ENCODE data around the gene NQO1. TPM values are rescaled to one million over a fixed set of nuclear protein-coding genes. Genes with fewer than 3 reads are reported as not detected.

NQO1 gene
- total RNA-seq, 3 donors from 2014 or later, result 116 to 188 (median 133) TPM

GRCh38 chr16:69725480-69726312, 664 bp downstream of the NQO1 start:
- no peaks in the 10 kb centered on the region for H3K27me3 ChIP-seq
- H3K4me1 ChIP-seq, result peaks cover 0 to 6% of the 10 kb centered on the region in 2 donors
- H3K27ac ChIP-seq, result peak overlapping the region; percentile 86 to 89
- peak overlapping the region; percentile 50 to 75 (median 60) for H3K4me3 ChIP-seq
- H3K36me3 ChIP-seq, result no peaks in the 10 kb centered on the region
- H3K9me3 ChIP-seq, result no peaks in the 10 kb centered on the region
- no peak for DNase-seq (ENCODE audit: low spot score in 2 of 2)
- TF ChIP-seq, protein P1, sequence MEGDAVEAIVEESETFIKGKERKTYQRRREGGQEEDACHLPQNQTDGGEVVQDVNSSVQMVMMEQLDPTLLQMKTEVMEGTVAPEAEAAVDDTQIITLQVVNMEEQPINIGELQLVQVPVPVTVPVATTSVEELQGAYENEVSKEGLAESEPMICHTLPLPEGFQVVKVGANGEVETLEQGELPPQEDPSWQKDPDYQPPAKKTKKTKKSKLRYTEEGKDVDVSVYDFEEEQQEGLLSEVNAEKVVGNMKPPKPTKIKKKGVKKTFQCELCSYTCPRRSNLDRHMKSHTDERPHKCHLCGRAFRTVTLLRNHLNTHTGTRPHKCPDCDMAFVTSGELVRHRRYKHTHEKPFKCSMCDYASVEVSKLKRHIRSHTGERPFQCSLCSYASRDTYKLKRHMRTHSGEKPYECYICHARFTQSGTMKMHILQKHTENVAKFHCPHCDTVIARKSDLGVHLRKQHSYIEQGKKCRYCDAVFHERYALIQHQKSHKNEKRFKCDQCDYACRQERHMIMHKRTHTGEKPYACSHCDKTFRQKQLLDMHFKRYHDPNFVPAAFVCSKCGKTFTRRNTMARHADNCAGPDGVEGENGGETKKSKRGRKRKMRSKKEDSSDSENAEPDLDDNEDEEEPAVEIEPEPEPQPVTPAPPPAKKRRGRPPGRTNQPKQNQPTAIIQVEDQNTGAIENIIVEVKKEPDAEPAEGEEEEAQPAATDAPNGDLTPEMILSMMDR (IDR thresholded peaks at IDR 0.05), result no peak
- TF ChIP-seq POLR2A (IDR thresholded peaks at IDR 0.05) (no peak), POLR2AphosphoS5 (IDR thresholded peaks at IDR 0.05) (no peak)
- intact Hi-C loops (cut with DNase I; ENCODE audit: low total_unique reads), result loop anchor here (2.0 kb wide), 1 partner anchor 15 kb away; no protein-coding TSS in a partner anchor

DNA sequence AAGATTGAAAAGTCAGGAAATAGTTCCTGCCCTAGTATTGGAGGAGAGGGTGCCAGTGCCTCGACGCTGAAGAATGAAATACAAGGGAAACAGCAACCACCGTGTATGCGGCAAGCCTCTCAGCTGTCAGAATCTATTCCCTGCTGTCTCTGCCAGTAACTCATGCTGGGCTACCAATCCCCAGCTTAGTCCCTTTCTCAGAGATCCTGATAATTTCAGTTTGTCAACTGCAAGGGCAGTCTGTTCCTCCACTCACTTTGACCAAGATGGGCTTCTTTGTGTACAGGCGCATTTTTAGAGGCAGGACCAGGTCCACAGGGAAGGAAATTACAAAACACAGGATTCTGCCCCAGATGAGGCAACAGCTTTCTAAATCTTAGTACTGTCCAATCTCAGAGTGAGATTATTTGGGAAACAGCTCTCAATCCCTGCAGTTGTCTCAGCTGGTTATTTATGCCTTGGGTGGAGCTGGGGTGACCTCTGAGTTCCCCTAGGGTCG, 1.3 kb downstream of the NQO1 start:
- intact Hi-C loops (cut with DNase I; ENCODE audit: low total_unique reads), result no loop called here
- Histone ChIP-seq H3K36me3 (no peaks in the 10 kb centered on the region), H3K27ac (peak overlapping the region; percentile 86 to 89), H3K9me3 (no peaks in the 10 kb centered on the region), H3K27me3 (no peaks in the 10 kb centered on the region), H3K4me1 (peaks cover 0 to 6% of the 10 kb centered on the region in 2 donors), H3K4me3 (peak overlapping the region in 2 of 3 donors; percentile 0 to 75)
- TF ChIP-seq POLR2A (IDR thresholded peaks at IDR 0.05), result no peak
- no peak for TF ChIP-seq POLR2AphosphoS5 (IDR thresholded peaks at IDR 0.05)
- TF ChIP-seq, protein P1 (IDR thresholded peaks at IDR 0.05), result no peak
- DNase-seq (ENCODE audit: low spot score in 2 of 2), result no peak

- peak overlapping the region in 1 of 3 donors; percentile 75 for H3K4me3 ChIP-seq
- H3K9me3 ChIP-seq, result no peaks in the 10 kb centered on the region
- TF ChIP-seq, protein P1 (IDR thresholded peaks at IDR 0.05), result no peak
- no peak for TF ChIP-seq POLR2A (IDR thresholded peaks at IDR 0.05)
- no peak for DNase-seq (ENCODE audit: low spot score in 2 of 2)
- H3K27me3 ChIP-seq, result no peaks in the 10 kb centered on the region
- H3K27ac ChIP-seq, result peak overlapping the region; percentile 86 to 89
- intact Hi-C loops (cut with DNase I; ENCODE audit: low total_unique reads), result no loop called here
- H3K4me1 ChIP-seq, result peaks cover 0 to 6% of the 10 kb centered on the region in 2 donors
- no peaks in the 10 kb centered on the region for H3K36me3 ChIP-seq
Measured at GRCh38 chr16:69724414-69724873, 1.9 kb downstream of the NQO1 start.

DNA sequence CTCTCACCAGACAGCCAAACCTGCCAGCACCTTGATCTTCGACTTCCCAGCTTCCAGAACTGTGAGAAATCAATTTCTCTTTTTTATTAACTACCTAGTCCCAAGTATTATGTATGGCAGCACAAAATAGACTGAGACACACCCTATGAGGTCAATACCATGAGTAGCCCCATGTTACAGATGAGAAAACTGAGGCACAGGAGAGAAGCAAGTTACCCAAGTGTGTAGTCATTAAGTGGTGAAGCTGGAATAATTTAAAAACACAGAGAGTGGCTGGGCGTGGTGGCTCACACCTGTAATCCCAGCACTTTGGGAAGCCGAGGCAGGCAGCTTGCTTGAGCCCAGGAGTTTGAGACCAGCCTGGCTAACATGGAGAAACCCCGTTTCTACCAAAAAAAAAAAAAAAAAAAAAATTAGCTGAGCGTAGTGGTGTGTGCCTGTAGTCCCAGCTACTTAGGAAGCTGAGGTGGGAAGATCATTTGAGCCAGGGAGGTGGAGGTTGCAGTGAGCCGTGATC, 4.9 kb downstream of the NQO1 start:
- Histone ChIP-seq H3K4me3 (no peak overlapping the region), H3K4me1 (no peaks in the 10 kb centered on the region), H3K36me3 (no peaks in the 10 kb centered on the region), H3K27me3 (no peaks in the 10 kb centered on the region), H3K27ac (no peak overlapping the region), H3K9me3 (no peaks in the 10 kb centered on the region)
- TF ChIP-seq POLR2A (IDR thresholded peaks at IDR 0.05) (no peak), POLR2AphosphoS5 (IDR thresholded peaks at IDR 0.05) (no peak)
- TF ChIP-seq, protein P1 (IDR thresholded peaks at IDR 0.05), result no peak
- no peak for DNase-seq (ENCODE audit: low spot score in 2 of 2)
- intact Hi-C loops (cut with DNase I; ENCODE audit: low total_unique reads), result no loop called here
